ENCODE measurements around the gene FXYD2. TPM values are rescaled to one million over a fixed set of nuclear protein-coding genes. Genes with fewer than 3 reads are reported as not detected.

The FXYD2 gene
- total and polyA plus RNA-seq, 2 donors (not counting 3 experiments of a cell fraction or from before 2014, with no cell fraction given) = 0.99 to 1.8 TPM

GRCh38 chr11:117843666-117844484 lies 19.3 kb upstream of the FXYD2 start:
- peak; percentile 92 for FAIRE-seq
- H4K20me1 ChIP-seq (replicated peaks; ENCODE audit: control insufficient read depth, extremely low read depth, insufficient read depth, low read length) = no peaks in the 10 kb centered on the region
- no peaks in the 10 kb centered on the region for H3K4me1 ChIP-seq (ENCODE audit: control insufficient read depth, extremely low read depth, insufficient read depth, low read length)
- peak; percentile 92 to 95 for TF ChIP-seq CTCF (IDR thresholded peaks at IDR 0.05; ENCODE audit: extremely low read depth in 1 of 2, insufficient read depth in 1 of 2, low read depth in 1 of 2, low read length in 2 of 2)
- TF ChIP-seq EZH2 (IDR thresholded peaks at IDR 0.05; ENCODE audit: borderline replicate concordance, low read depth, low read length, severe bottlenecking) = no peak
- TF ChIP-seq MAX (IDR thresholded peaks at IDR 0.05; ENCODE audit: insufficient read depth, insufficient read length) = no peak
- TF ChIP-seq POLR2A (IDR thresholded peaks at IDR 0.05; ENCODE audit: low read depth, low read length) = no peak
- H3K79me2 ChIP-seq (ENCODE audit: control insufficient read depth, insufficient read depth, low read length) = no peaks in the 10 kb centered on the region
- H3K36me3 ChIP-seq (ENCODE audit: control insufficient read depth in 2 of 2, extremely low read depth in 1 of 2, insufficient read depth in 2 of 2, low read length in 2 of 2) = no peaks in the 10 kb centered on the region
- no peaks in the 10 kb centered on the region for H3K9me1 ChIP-seq (replicated peaks; ENCODE audit: control insufficient read depth, extremely low read depth, insufficient read depth, low read length)
- H3K9ac ChIP-seq (replicated peaks; ENCODE audit: extremely low read depth, insufficient read depth, low read length) = no peak overlapping the region
- DNase-seq (ENCODE audit: low read depth, low spot score) = peak; percentile 69
- ChIA-PET CTCF (interaction anchor here (0.6 to 7.8 kb wide), 16 partner anchors 10 to 210 kb away, joined by 3 to 229 read pairs (median 4); partner anchors contain the start of gene FXYD2), POLR2A (no interaction called here)
- H3K27me3 ChIP-seq (ENCODE audit: control insufficient read depth in 2 of 2, insufficient read depth in 2 of 2, low read length in 2 of 2) = peaks cover 0 to 2% of the 10 kb centered on the region in 2 experiments
- BruUV-seq (replicated peaks) = no TSS peak
- intact Hi-C loops (cut with micrococcal nuclease) = loop anchor here (1.0 kb wide), 6 partner anchors 20 to 209 kb away; partner anchors contain the start of genes FXYD2 and IL10RA
- H3K4me2 ChIP-seq (ENCODE audit: insufficient read depth, low read length) = no peak overlapping the region
- H3K4me3 ChIP-seq (replicated peaks in 1 of 3; ENCODE audit: insufficient read depth in 1 of 3, low read depth in 1 of 3, low read length in 3 of 3) = no peak overlapping the region
- H3K9me3 ChIP-seq (replicated peaks; ENCODE audit: control insufficient read depth, insufficient read depth, low read length) = no peaks in the 10 kb centered on the region
- H3K27ac ChIP-seq (ENCODE audit: insufficient read depth, low read depth, low read length) = no peak overlapping the region
- no peak overlapping the region for H2AFZ ChIP-seq (ENCODE audit: low read depth, low read length)
- dilution Hi-C loops (cut with MboI; ENCODE audit: extremely low pct_ligation_motif_present, low sequenced_read_pairs) = no loop called here

Measured in endothelial cell of umbilical vein (primary cell).